ENCODE measurements around the gene COLEC12.

The COLEC12 gene

DNA sequence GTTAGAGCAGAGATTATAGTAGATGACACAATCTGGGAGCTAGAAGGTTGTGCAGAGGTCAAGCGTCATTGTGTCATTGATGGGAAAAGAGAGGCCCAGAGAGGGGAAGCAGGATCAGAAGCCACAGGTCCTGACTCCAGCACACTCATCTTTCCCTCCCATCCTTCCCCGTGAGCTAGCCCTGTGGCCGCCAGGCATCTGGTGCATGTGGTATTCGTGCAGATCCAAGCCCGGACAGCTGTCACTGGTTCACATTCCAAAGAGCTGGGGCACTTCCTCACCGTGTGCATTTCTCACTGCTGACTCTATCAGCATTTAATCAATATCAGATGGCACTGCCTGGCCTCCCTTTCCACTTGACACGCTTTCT, 138.6 kb downstream of the COLEC12 start:
- no peak overlapping the region for H3K4me3 ChIP-seq (ENCODE audit: low read depth, low read length)
- TF ChIP-seq CTCF (IDR thresholded peaks at IDR 0.05; ENCODE audit: low read depth, low read length, missing control alignments): no peak

DNA sequence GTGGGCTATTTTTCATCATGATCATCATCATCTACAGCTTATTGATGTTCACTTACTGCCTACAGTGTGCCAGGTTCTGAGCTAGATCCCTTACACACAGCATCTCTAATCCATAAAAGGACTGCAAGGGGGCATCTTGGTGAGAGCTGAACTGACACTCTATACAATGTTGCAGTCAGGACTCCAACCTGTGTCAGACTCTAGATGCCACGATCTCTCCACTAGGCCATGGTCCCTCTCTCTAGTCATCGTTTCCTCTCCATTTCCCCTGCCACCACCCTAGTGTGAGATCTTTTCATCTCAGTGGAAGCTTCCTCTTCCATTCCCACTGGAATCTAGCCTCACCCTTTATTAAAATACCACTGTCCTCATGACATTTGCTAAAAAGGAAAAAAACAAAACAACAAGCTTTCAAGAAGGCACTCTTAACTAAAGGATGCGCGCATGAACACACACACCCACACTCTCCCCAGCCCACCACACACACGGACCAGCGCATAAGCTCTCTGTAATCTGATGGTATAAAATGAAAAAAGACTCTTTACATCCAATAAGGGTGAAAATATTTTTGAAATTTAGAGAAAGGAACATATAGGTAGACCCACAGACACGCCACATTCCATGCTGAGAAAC, 139.3 kb downstream of the COLEC12 start:
- H3K4me3 ChIP-seq (ENCODE audit: low read depth, low read length): no peak overlapping the region
- no peak for DNase-seq (ENCODE audit: low read depth)
- TF ChIP-seq CTCF (IDR thresholded peaks at IDR 0.05; ENCODE audit: low read depth, low read length, missing control alignments): no peak

More for the DNA sequence above, 138.6 kb downstream of the COLEC12 start:
- no peak for DNase-seq (ENCODE audit: low read depth)

GRCh38 chr18:360676-361075, 139.8 kb downstream of the COLEC12 start:
- H3K4me3 ChIP-seq (ENCODE audit: low read depth, low read length): no peak overlapping the region
- no peak for TF ChIP-seq CTCF (IDR thresholded peaks at IDR 0.05; ENCODE audit: low read depth, low read length, missing control alignments)
- DNase-seq (ENCODE audit: low read depth): no peak

- H3K4me3 ChIP-seq (ENCODE audit: low read depth, low read length): no peak overlapping the region
These were observed 143.7 kb downstream of the COLEC12 start for GRCh38 chr18:356778-357177.

DNA sequence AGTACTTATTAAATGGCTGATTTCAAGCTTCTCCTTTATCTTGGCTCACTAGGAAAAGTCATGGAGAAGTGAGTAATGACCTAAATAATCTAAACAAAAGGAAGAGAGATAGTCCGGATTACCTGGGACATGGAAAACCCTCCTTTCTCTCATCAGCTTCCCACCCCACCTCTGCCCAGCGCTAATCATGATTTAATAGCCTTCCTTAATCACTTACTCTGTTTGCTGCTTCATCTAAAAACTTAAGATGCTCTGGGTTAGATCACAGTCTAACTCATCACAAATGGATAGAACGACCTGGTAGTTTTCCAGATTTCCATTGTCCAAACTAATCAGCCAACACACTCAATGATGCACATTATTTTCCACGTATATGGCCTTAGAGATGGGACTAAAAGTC, 144.8 kb downstream of the COLEC12 start:
- TF ChIP-seq CTCF (IDR thresholded peaks at IDR 0.05; ENCODE audit: low read depth, low read length, missing control alignments): no peak
- DNase-seq (ENCODE audit: low read depth): no peak
- H3K4me3 ChIP-seq (ENCODE audit: low read depth, low read length): no peak overlapping the region

More at GRCh38 chr18:356778-357177, 143.7 kb downstream of the COLEC12 start:
- TF ChIP-seq CTCF (IDR thresholded peaks at IDR 0.05; ENCODE audit: low read depth, low read length, missing control alignments): no peak
- no peak for DNase-seq (ENCODE audit: low read depth)

DNA sequence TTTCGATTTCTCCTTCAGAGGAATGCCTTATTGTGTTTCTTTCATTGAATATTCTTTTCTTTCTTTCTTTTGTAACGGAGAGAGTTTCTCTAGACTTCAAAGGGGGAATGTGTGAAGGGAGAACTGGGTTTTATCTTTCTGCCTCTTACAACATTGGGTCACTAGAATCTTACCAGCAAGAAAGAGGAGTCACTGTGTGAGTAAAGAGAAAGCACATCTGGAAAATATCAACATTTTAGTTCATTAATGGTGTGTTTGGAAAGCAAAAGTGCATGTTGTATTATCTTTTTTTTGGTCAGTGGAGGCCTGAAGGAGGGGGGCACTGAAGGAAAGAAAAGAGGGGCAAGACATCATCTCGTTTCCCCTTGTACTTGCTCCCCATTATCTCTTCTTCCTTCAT, 146.0 kb downstream of the COLEC12 start:
- no peak for DNase-seq (ENCODE audit: low read depth)

More for the DNA sequence above, 146.0 kb downstream of the COLEC12 start:
- no peak for TF ChIP-seq CTCF (IDR thresholded peaks at IDR 0.05; ENCODE audit: low read depth, low read length, missing control alignments)
- H3K4me3 ChIP-seq (ENCODE audit: low read depth, low read length): no peak overlapping the region

Measured in GM12864 (cell line).